Measurements from ENCODE around the gene PANK2.
"Not testable (repeated sequence)": the region's sequence is repeated elsewhere in the genome, so short reads cannot be mapped to it uniquely, and the experiment has no call there.

PANK2 gene

GRCh38 chr20:3890999-3891929 lies 2.1 kb downstream of the PANK2 start:
- H3K36me3 ChIP-seq (ENCODE audit: control insufficient read depth in 1 of 2, insufficient read depth in 2 of 2, low read length in 2 of 2), result peaks cover 0 to 4% of the 10 kb centered on the region in 2 donors
- H3K4me1 ChIP-seq (ENCODE audit: control insufficient read depth in 1 of 2, insufficient read depth in 2 of 2, low read length in 2 of 2), result peaks cover 16 to 59% of the 10 kb centered on the region in 2 donors

GRCh38 chr20:3894796-3895195 lies 5.6 kb downstream of the PANK2 start:
- no peak overlapping the region for H3K4me3 ChIP-seq (ENCODE audit: low read depth in 1 of 2, low read length in 2 of 2)
- no peaks in the 10 kb centered on the region for H3K9me3 ChIP-seq (ENCODE audit: control insufficient read depth in 1 of 2, low read length in 2 of 2)
- no peaks in the 10 kb centered on the region for H3K36me3 ChIP-seq (ENCODE audit: control insufficient read depth in 1 of 2, insufficient read depth in 2 of 2, low read length in 2 of 2)
- H3K27ac ChIP-seq (ENCODE audit: low read length), result no peak overlapping the region
- H3K4me1 ChIP-seq (ENCODE audit: control insufficient read depth in 1 of 2, insufficient read depth in 2 of 2, low read length in 2 of 2), result peaks cover 12 to 64% of the 10 kb centered on the region in 2 donors
- no peaks in the 10 kb centered on the region for H3K27me3 ChIP-seq (ENCODE audit: low read depth, low read length)

More at GRCh38 chr20:3890999-3891929, 2.1 kb downstream of the PANK2 start:
- Histone ChIP-seq H3K27me3 (ENCODE audit: low read depth, low read length) (no peaks in the 10 kb centered on the region), H3K27ac (ENCODE audit: low read length) (peak overlapping the region; percentile 21), H3K4me3 (ENCODE audit: low read depth in 1 of 2, low read length in 2 of 2) (peak overlapping the region; percentile 81 to 92), H3K9me3 (ENCODE audit: control insufficient read depth in 1 of 2, low read length in 2 of 2) (no peaks in the 10 kb centered on the region)

GRCh38 chr20:3896302-3896701 lies 7.1 kb downstream of the PANK2 start:
- Histone ChIP-seq H3K9me3 (ENCODE audit: control insufficient read depth in 1 of 2, low read length in 2 of 2) (no peaks in the 10 kb centered on the region), H3K4me3 (ENCODE audit: low read depth in 1 of 2, low read length in 2 of 2) (no peak overlapping the region), H3K36me3 (ENCODE audit: control insufficient read depth in 1 of 2, insufficient read depth in 2 of 2, low read length in 2 of 2) (no peaks in the 10 kb centered on the region), H3K27me3 (ENCODE audit: low read depth, low read length) (no peaks in the 10 kb centered on the region), H3K27ac (ENCODE audit: low read length) (no peak overlapping the region), H3K4me1 (ENCODE audit: control insufficient read depth in 1 of 2, insufficient read depth in 2 of 2, low read length in 2 of 2) (peaks cover 16 to 58% of the 10 kb centered on the region in 2 donors)

GRCh38 chr20:3896853-3897583 lies 7.8 kb downstream of the PANK2 start:
- Histone ChIP-seq H3K27me3 (ENCODE audit: low read depth, low read length) (no peaks in the 10 kb centered on the region), H3K36me3 (ENCODE audit: control insufficient read depth in 1 of 2, insufficient read depth in 2 of 2, low read length in 2 of 2) (no peaks in the 10 kb centered on the region), H3K4me3 (ENCODE audit: low read depth in 1 of 2, low read length in 2 of 2) (no peak overlapping the region), H3K4me1 (ENCODE audit: control insufficient read depth in 1 of 2, insufficient read depth in 2 of 2, low read length in 2 of 2) (peaks cover 11 to 51% of the 10 kb centered on the region in 2 donors), H3K27ac (ENCODE audit: low read length) (no peak overlapping the region), H3K9me3 (ENCODE audit: control insufficient read depth in 1 of 2, low read length in 2 of 2) (no peaks in the 10 kb centered on the region)

GRCh38 chr20:3898181-3898580 lies 9.0 kb downstream of the PANK2 start:
- not testable (repeated sequence) for H3K4me3 ChIP-seq (ENCODE audit: low read depth in 1 of 2, low read length in 2 of 2); H3K27ac ChIP-seq (ENCODE audit: low read length); H3K36me3 ChIP-seq (ENCODE audit: control insufficient read depth in 1 of 2, insufficient read depth in 2 of 2, low read length in 2 of 2); H3K27me3 ChIP-seq (ENCODE audit: low read depth, low read length); H3K9me3 ChIP-seq (ENCODE audit: control insufficient read depth in 1 of 2, low read length in 2 of 2)
- H3K4me1 ChIP-seq (ENCODE audit: control insufficient read depth in 1 of 2, insufficient read depth in 2 of 2, low read length in 2 of 2), result peaks cover 8 to 41% of the 10 kb centered on the region in 2 donors

GRCh38 chr20:3898639-3899038 lies 9.5 kb downstream of the PANK2 start:
- no peaks in the 10 kb centered on the region for H3K36me3 ChIP-seq (ENCODE audit: control insufficient read depth in 1 of 2, insufficient read depth in 2 of 2, low read length in 2 of 2)
- no peak overlapping the region for H3K27ac ChIP-seq (ENCODE audit: low read length)
- H3K4me3 ChIP-seq (ENCODE audit: low read depth in 1 of 2, low read length in 2 of 2), result no peak overlapping the region
- H3K27me3 ChIP-seq (ENCODE audit: low read depth, low read length), result no peaks in the 10 kb centered on the region
- H3K4me1 ChIP-seq (ENCODE audit: control insufficient read depth in 1 of 2, insufficient read depth in 2 of 2, low read length in 2 of 2), result peaks cover 8 to 36% of the 10 kb centered on the region in 2 donors
- H3K9me3 ChIP-seq (ENCODE audit: control insufficient read depth in 1 of 2, low read length in 2 of 2), result no peaks in the 10 kb centered on the region

- H3K36me3 ChIP-seq (ENCODE audit: control insufficient read depth in 1 of 2, insufficient read depth in 2 of 2, low read length in 2 of 2), result no peaks in the 10 kb centered on the region
- peaks cover 5 to 35% of the 10 kb centered on the region in 2 donors for H3K4me1 ChIP-seq (ENCODE audit: control insufficient read depth in 1 of 2, insufficient read depth in 2 of 2, low read length in 2 of 2)
- no peaks in the 10 kb centered on the region for H3K27me3 ChIP-seq (ENCODE audit: low read depth, low read length)
- H3K4me3 ChIP-seq (ENCODE audit: low read depth in 1 of 2, low read length in 2 of 2), result no peak overlapping the region
- no peaks in the 10 kb centered on the region for H3K9me3 ChIP-seq (ENCODE audit: control insufficient read depth in 1 of 2, low read length in 2 of 2)
- H3K27ac ChIP-seq (ENCODE audit: low read length), result no peak overlapping the region
Observed at GRCh38 chr20:3900187-3900604, 11.0 kb downstream of the PANK2 start.

GRCh38 chr20:3901028-3901705 lies 12.0 kb downstream of the PANK2 start:
- H3K4me3 ChIP-seq (ENCODE audit: low read depth in 1 of 2, low read length in 2 of 2), result peak overlapping the region in 1 of 2 donors; percentile 18
- H3K4me1 ChIP-seq (ENCODE audit: control insufficient read depth in 1 of 2, insufficient read depth in 2 of 2, low read length in 2 of 2), result peaks cover 5 to 33% of the 10 kb centered on the region in 2 donors
- H3K9me3 ChIP-seq (ENCODE audit: control insufficient read depth in 1 of 2, low read length in 2 of 2), result no peaks in the 10 kb centered on the region
- no peak overlapping the region for H3K27ac ChIP-seq (ENCODE audit: low read length)
- H3K36me3 ChIP-seq (ENCODE audit: control insufficient read depth in 1 of 2, insufficient read depth in 2 of 2, low read length in 2 of 2), result no peaks in the 10 kb centered on the region
- no peaks in the 10 kb centered on the region for H3K27me3 ChIP-seq (ENCODE audit: low read depth, low read length)

- H3K4me3 ChIP-seq (ENCODE audit: low read depth in 1 of 2, low read length in 2 of 2), result peak overlapping the region in 1 of 2 donors; percentile 18
- peaks cover 5 to 26% of the 10 kb centered on the region in 2 donors for H3K4me1 ChIP-seq (ENCODE audit: control insufficient read depth in 1 of 2, insufficient read depth in 2 of 2, low read length in 2 of 2)
- peak overlapping the region; percentile 10 for H3K27ac ChIP-seq (ENCODE audit: low read length)
- no peaks in the 10 kb centered on the region for H3K36me3 ChIP-seq (ENCODE audit: control insufficient read depth in 1 of 2, insufficient read depth in 2 of 2, low read length in 2 of 2)
- H3K27me3 ChIP-seq (ENCODE audit: low read depth, low read length), result no peaks in the 10 kb centered on the region
- H3K9me3 ChIP-seq (ENCODE audit: control insufficient read depth in 1 of 2, low read length in 2 of 2), result no peaks in the 10 kb centered on the region
Observed at GRCh38 chr20:3901706-3902440, 12.7 kb downstream of the PANK2 start.

GRCh38 chr20:3902446-3902845 lies 13.3 kb downstream of the PANK2 start:
- Histone ChIP-seq H3K4me3 (ENCODE audit: low read depth in 1 of 2, low read length in 2 of 2) (no peak overlapping the region), H3K36me3 (ENCODE audit: control insufficient read depth in 1 of 2, insufficient read depth in 2 of 2, low read length in 2 of 2) (no peaks in the 10 kb centered on the region), H3K27me3 (ENCODE audit: low read depth, low read length) (no peaks in the 10 kb centered on the region), H3K27ac (ENCODE audit: low read length) (no peak overlapping the region), H3K9me3 (ENCODE audit: control insufficient read depth in 1 of 2, low read length in 2 of 2) (no peaks in the 10 kb centered on the region), H3K4me1 (ENCODE audit: control insufficient read depth in 1 of 2, insufficient read depth in 2 of 2, low read length in 2 of 2) (peaks cover 5 to 25% of the 10 kb centered on the region in 2 donors)

Data from muscle layer of duodenum (tissue), 2 donors.